LNCaP clone FGC (cell line): Measurements from ENCODE around the gene DDAH2.

Experiments
- DNase-seq: peaks from one replicate; pipeline ENCODE4 v3.0.0-alpha.2; 2011; ENCODE audit warnings: low read depth
- H3K4me3 ChIP-seq: 2 replicates; pipeline ENCODE4 v1.5.1; 2011; ENCODE audit warnings: mild to moderate bottlenecking, low read depth, low read length, control low read depth
- TF ChIP-seq, protein P1 (sequence below): IDR thresholded peaks from 2 replicates; pipeline ENCODE4 v1.5.1; 2012; ENCODE audit warnings: mild to moderate bottlenecking; ENCODE audit not compliant: control insufficient read depth, insufficient read depth; ENCODE audit errors: extremely low read depth

DDAH2 gene

DNA sequence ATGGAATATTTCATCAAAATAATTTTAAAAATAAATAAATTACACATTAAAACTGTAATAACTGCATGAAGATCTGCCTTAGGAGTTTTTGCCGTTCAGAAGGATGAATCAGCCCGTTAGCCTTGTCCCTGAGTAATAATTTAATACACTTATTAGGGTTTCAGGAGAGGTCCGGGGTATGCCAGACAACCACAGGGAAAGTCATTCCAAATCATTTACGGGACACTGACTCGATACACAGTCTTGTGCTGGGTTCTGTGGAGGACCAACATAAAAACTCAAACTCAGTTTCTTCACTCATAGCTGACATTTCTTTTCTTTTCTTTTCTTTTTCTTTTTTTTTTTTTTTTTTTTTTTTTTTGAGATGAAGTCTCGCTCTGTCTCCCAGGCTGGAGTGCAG is 23.2 kb downstream of the DDAH2 start:
- TF ChIP-seq, protein P1, sequence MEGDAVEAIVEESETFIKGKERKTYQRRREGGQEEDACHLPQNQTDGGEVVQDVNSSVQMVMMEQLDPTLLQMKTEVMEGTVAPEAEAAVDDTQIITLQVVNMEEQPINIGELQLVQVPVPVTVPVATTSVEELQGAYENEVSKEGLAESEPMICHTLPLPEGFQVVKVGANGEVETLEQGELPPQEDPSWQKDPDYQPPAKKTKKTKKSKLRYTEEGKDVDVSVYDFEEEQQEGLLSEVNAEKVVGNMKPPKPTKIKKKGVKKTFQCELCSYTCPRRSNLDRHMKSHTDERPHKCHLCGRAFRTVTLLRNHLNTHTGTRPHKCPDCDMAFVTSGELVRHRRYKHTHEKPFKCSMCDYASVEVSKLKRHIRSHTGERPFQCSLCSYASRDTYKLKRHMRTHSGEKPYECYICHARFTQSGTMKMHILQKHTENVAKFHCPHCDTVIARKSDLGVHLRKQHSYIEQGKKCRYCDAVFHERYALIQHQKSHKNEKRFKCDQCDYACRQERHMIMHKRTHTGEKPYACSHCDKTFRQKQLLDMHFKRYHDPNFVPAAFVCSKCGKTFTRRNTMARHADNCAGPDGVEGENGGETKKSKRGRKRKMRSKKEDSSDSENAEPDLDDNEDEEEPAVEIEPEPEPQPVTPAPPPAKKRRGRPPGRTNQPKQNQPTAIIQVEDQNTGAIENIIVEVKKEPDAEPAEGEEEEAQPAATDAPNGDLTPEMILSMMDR, result no peak
- no peak for DNase-seq
- no peak overlapping the region for H3K4me3 ChIP-seq

GRCh38 chr6:31702819-31703716 is 26.0 kb downstream of the DDAH2 start, which contains the start of gene ABHD16A:
TSS of gene ABHD16A (minus strand) at chr6:31703324. CDS start at chr6:31703281, 43 bp downstream.
- DNase-seq, result peak; percentile 90
- TF ChIP-seq, protein P1, result no peak
- H3K4me3 ChIP-seq, result peak within 1 kb of the TSS; percentile 92

- TF ChIP-seq, protein P1, result no peak
- no peak for DNase-seq
- H3K4me3 ChIP-seq, result peak overlapping the region; percentile 92
Measured at GRCh38 chr6:31702405-31702818, 26.7 kb downstream of the DDAH2 start.

DNA sequence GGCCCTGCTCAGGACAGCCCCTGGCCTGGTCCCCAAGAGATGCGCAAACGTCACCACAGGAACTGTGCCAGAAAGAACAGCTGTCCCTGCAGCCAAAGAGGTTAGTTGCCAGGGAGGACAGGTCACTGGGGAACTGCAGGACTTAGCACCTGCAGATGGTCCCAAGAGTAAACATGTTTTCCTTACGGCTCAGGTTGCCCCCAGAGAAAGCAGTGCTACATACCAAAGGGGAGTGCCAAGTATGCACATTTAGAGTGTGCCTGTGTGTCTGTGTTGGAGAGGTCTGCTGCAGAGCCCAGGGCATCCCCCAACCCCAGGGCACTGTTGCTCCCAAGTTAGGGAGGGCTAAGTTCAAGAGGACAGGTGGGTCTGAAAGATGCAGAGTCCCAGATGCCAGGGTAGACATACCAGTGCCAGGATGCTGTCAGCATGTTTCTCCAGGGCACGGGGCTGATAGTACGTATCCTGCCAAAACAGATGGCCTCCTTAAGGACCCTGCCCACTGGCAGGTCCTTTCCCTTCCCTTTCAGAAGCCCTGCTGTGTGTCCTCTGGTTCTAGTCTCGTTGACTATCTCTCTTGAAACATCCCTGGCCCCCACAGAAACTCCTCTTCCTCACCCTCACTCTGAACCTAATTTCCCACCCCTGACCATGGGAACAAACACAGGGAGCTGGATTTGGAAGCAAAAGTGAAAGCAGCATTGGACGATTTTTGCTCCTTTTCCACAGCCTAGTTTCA is 27.3 kb downstream of the DDAH2 start:
- DNase-seq, result no peak

DNA sequence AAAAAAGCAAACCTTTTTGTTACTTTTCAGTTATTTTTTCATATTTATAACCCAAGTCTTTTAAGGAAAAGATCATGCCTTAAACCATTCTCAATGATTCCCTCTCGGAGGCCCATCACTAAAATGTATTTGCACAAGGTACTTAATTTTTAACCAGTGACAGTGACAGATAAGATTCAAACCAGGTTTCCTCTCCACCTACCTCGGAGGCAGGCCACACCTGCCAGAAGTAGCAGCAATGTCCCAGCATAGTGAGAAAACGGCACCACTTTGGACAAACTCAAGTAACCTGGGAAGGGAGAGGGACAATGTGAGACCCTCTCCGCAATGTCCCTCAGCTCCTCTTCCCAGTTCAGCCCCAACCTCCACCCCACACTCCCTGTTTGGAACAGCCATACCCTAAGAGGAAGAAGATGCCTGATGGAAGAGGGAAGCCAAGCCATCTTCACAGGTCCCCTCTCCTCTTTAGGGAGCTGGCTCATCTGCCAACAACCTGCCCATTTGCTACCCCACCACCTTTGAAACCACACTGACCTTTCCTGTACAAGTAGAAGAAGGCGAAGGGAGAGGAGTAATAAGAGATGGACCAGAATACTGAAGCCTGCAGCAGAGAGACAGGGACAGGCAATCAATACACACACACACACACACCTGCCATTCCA is 28.2 kb downstream of the DDAH2 start:
- H3K4me3 ChIP-seq, result no peak overlapping the region
- TF ChIP-seq, protein P1, result no peak
- DNase-seq, result no peak

More for the DNA sequence above, 27.3 kb downstream of the DDAH2 start:
- peak overlapping the region; percentile 92 for H3K4me3 ChIP-seq
- TF ChIP-seq, protein P1, result no peak

DNA sequence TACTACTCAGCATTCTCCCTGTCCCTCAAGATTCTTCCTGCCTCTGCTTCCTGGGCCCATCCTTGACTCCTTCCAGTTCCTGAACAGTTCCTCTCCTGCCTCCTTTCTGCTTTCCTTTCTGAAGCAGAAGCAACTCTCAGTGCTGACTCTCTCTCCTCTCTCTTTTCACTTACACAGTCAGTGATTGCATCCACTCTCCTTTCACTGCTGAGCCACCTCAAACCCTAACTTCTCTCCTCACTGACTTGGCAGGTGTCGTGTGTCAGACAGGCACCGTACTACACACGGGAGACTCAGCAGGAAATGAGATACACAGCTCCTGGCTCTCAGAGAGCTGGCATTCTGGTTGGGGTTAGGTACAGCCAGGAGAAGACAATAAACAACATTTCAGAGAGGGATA is 31.5 kb downstream of the DDAH2 start:
- no peak for DNase-seq
- no peak overlapping the region for H3K4me3 ChIP-seq
- TF ChIP-seq, protein P1, result no peak
